GM06990 (cell line): ENCODE measurements around the gene TSR1.

Experiments used
- DNase-seq: peaks from one replicate; pipeline ENCODE4 v3.0.0-alpha.2; 2011; ENCODE audit not compliant: insufficient read length; ENCODE audit errors: extremely low read depth
- H3K27me3 ChIP-seq: replicated peaks from 2 replicates; pipeline ENCODE4 v1.6.0; 2011; ENCODE audit warnings: low read length; ENCODE audit not compliant: control insufficient read depth, insufficient read depth
- H3K36me3 ChIP-seq: 2 replicates; pipeline ENCODE4 v1.5.1; 2011; ENCODE audit warnings: low read length; ENCODE audit not compliant: control insufficient read depth, insufficient read depth
- H3K4me3 ChIP-seq: replicated peaks from 2 replicates; pipeline ENCODE4 v1.5.1; 2011; ENCODE audit warnings: low read depth, mild to moderate bottlenecking, control low read depth, low read length
- TF ChIP-seq, protein P1 (sequence below): IDR thresholded peaks from 2 replicates; pipeline ENCODE4 v1.5.1; 2011; ENCODE audit warnings: low read length, control low read depth, mild to moderate bottlenecking, inconsistent platforms; ENCODE audit not compliant: insufficient read depth, poor library complexity, severe bottlenecking

The TSR1 gene

DNA sequence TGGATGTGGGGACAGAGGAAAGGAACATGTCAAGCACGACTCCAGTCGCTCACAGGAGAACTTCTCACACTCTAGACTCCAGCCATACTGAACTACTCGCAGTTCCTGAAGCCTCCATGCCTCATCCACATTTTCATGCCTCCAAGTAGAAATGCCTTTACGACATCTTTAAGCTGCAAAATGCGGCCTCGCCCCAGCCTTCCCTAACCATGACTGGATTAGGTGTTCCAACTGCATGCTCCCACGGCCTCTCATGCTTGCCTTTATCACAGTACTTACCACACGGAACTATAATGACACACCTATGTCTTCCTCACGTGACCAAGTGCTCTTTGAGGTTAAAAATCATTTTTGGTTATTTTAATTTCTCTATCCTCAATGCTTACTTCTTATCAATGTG is 56.5 kb downstream of the TSR1 start:
- H3K27me3 ChIP-seq = no peaks in the 10 kb centered on the region
- no peak overlapping the region for H3K4me3 ChIP-seq
- peaks cover 19% of the 10 kb centered on the region for H3K36me3 ChIP-seq
- TF ChIP-seq, protein P1, sequence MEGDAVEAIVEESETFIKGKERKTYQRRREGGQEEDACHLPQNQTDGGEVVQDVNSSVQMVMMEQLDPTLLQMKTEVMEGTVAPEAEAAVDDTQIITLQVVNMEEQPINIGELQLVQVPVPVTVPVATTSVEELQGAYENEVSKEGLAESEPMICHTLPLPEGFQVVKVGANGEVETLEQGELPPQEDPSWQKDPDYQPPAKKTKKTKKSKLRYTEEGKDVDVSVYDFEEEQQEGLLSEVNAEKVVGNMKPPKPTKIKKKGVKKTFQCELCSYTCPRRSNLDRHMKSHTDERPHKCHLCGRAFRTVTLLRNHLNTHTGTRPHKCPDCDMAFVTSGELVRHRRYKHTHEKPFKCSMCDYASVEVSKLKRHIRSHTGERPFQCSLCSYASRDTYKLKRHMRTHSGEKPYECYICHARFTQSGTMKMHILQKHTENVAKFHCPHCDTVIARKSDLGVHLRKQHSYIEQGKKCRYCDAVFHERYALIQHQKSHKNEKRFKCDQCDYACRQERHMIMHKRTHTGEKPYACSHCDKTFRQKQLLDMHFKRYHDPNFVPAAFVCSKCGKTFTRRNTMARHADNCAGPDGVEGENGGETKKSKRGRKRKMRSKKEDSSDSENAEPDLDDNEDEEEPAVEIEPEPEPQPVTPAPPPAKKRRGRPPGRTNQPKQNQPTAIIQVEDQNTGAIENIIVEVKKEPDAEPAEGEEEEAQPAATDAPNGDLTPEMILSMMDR = no peak
- no peak for DNase-seq

DNA sequence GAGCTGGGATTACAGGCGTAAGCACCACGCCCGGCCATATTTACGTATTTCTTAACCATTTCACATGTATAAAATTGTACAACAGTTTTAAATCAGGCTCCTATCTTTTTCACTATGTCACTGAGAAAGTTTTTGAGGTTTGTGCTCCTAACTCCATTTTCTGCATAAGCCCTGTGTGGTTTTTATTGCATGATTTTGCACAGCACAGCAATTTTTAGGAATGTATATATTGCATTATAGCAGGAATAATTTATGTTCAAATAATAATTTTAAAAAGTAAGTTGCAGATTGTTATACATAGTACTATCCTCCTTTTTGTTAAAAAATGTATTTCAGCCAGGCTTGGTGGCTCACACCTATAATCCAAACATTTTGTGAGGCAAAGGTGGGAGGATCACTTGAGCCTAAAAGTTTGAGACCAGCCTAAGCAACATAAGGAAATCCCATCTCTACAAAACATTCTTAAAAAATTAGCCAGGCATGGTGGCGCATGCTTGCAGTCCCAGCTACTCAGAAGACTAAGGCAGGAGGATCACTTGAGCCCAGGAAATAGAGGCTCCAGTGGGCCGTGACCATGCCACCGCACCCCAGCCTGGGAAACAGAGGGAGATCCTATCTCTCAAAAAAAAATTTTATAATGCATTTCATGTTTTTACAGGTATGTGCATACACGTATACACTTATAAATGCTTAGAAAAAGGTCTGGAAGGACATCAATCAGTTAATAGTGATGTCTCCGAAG is 58.7 kb downstream of the TSR1 start:
- Histone ChIP-seq H3K4me3 (no peak overlapping the region), H3K27me3 (no peaks in the 10 kb centered on the region), H3K36me3 (peaks cover 14% of the 10 kb centered on the region)
- DNase-seq = no peak
- TF ChIP-seq, protein P1 = no peak

DNA sequence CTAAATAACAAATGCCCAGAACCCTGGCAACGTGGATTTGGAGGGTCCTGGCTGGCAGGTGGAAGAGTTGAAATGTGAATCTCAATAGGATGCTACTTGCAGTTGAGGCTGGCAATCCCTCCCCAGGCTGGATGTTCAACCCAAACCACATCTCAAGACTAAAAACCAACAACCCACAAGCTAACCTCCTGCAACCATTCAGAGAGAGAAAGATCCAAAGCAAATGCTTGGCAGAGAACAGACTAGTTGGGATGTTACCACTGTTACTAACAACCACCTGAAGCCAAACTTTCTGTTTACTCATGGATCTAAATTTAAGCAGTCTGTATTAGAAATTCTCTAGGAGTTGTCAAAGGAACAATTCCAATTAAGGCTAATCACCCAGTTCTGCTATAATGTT is 60.5 kb downstream of the TSR1 start:
- Histone ChIP-seq H3K4me3 (no peak overlapping the region), H3K36me3 (peaks cover 3% of the 10 kb centered on the region), H3K27me3 (no peaks in the 10 kb centered on the region)
- TF ChIP-seq, protein P1 = no peak
- no peak for DNase-seq

DNA sequence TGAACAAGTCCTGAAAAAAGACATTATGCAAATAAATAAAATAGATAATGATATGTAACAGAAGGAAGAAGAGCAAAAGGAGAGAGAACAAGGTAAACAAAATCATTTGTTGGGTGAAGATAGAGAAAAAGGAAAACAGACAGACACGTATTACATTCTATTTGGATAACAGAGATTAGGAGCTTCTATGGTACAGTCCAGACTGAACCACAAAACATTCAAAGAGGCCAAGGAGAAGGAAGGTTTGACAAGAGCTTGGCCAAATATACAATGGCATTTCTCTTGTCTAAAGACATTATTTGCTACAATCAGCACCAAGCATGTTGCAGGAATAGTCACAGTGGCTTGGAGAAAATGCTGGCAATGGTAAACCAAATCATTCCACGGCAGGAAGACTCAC is 61.8 kb downstream of the TSR1 start:
- no peak for DNase-seq
- no peaks in the 10 kb centered on the region for H3K27me3 ChIP-seq
- TF ChIP-seq, protein P1 = no peak
- peaks cover under 1% of the 10 kb centered on the region for H3K36me3 ChIP-seq
- H3K4me3 ChIP-seq = no peak overlapping the region
